Spleen (tissue), 13 donors: ENCODE results near the gene ADGRF3. TPM values are rescaled to one million over a fixed set of nuclear protein-coding genes. Genes with fewer than 3 reads are reported as not detected.
A peak's percentile ranks its signal among the peaks of the same experiment; 100 is the strongest.

ENCODE experiments used
- DNase-seq: peaks from one replicate; pipeline ENCODE4 v3.0.0-alpha.2; 2020
- H3K27ac ChIP-seq, 8 donors: fragments of 200-600 bp; sonication (generic) in 7 of 8; 1 replicate in 4 of 8; 2 replicates in 4 of 8; pipeline versions ENCODE4 v1.5.0 to v1.8.0; 2016 to 2021; ENCODE audit warnings: inconsistent platforms in 4 of 8, mild to moderate bottlenecking in 4 of 8, moderate library complexity in 1 of 8
- H3K27me3 ChIP-seq, 7 donors: fragments of 200-600 bp; sonication (generic) in 6 of 7; replicated peaks in 1 of 7; 1 replicate in 4 of 7; 2 replicates in 3 of 7; pipeline versions ENCODE4 v1.5.0 to v1.8.0; 2016 to 2021; ENCODE audit warnings: inconsistent platforms in 3 of 7, mild to moderate bottlenecking in 1 of 7
- H3K36me3 ChIP-seq, 6 donors: fragments of 200-600 bp; sonication (generic) in 5 of 6; 1 replicate in 4 of 6; 2 replicates in 2 of 6; pipeline versions ENCODE4 v1.5.0 to v1.8.0; 2016 to 2021; ENCODE audit warnings: inconsistent platforms in 2 of 6
- H3K4me1 ChIP-seq, 6 donors: fragments of 200-600 bp; sonication (generic) in 5 of 6; 1 replicate in 3 of 6; 2 replicates in 3 of 6; pipeline versions ENCODE4 v1.5.0 to v1.8.0; 2016 to 2021; ENCODE audit warnings: inconsistent platforms in 3 of 6
- H3K4me3 ChIP-seq, 8 donors: fragments of 200-600 bp; sonication (generic) in 7 of 8; 1 replicate in 4 of 8; 2 replicates in 4 of 8; pipeline versions ENCODE4 v1.5.0 to v1.8.0; 2016 to 2021; ENCODE audit warnings: inconsistent platforms in 4 of 8, mild to moderate bottlenecking in 4 of 8, moderate library complexity in 2 of 8
- H3K9me3 ChIP-seq, 8 donors: fragments of 200-600 bp; sonication (generic) in 7 of 8; 1 replicate in 4 of 8; 2 replicates in 4 of 8; pipeline versions ENCODE4 v1.5.0 to v1.8.0; 2016 to 2021; ENCODE audit warnings: inconsistent platforms in 4 of 8
- POLR2A ChIP-seq, 3 donors: fragments of 450-650 bp; IDR thresholded peaks; one replicate each; pipeline ENCODE4 v1.5.1; 2017; ENCODE audit warnings: antibody characterized with exemption in 3 of 3, mild to moderate bottlenecking in 1 of 3
- POLR2AphosphoS5 ChIP-seq, 3 donors: sonication (generic); formaldehyde crosslinking; IDR thresholded peaks; one replicate each; pipeline ENCODE4 v1.5.1; 2017; ENCODE audit warnings: antibody characterized with exemption in 3 of 3
- WGBS, 5 donors: extraction: QIAGEN DNeasy Blood & Tissue Kit in 3 of 5; methylation state at CpG; one replicate each; pipeline versions ENCODE4 v1.1.5 to v1.1.7; 2013 to 2018; 5-methylcytosine and 5-hydroxymethylcytosine counted together
- intact Hi-C: fragments of 100-400 bp; cut with DNase I; formaldehyde crosslinking; loops from one replicate; pipeline ENCODE4 v1.15.0; 2023; ENCODE audit warnings: low total_unique reads
- long read RNA-seq, 2 donors: transcript quantifications; one replicate each; lab custom pipeline, GENCODE V29; 2026
- polyA plus RNA-seq, 3 donors: library from polyadenylated mRNA; stranded (reverse); fragments of 200-250 nt; gene quantifications; one replicate each; pipeline ENCODE4 v1.2.1, GENCODE V29; 2013
- total RNA-seq, 7 donors: library from RNA; depleted of rRNA in 3 of 7; stranded (reverse); fragments of >200 nt in 3 of 7; fragmentation: NEBNext Ultra II Directional in 4 of 7; extraction: Animal tissue kit (Norgen Biotek cat#: 25700) in 4 of 7; gene quantifications; one replicate each; pipeline versions ENCODE4 v1.1.0 to v1.2.1, GENCODE V29; 2016 to 2021
- TF ChIP-seq, protein P1 (sequence below), 11 experiments: fragments of 200-600 bp in 7 of 11; fragments of 450-650 bp in 4 of 11; sonication (generic) in 4 of 11; IDR thresholded peaks in 8 of 11; conservative IDR thresholded peaks in 3 of 11; 1 replicate in 7 of 11; 2 replicates in 4 of 11; pipeline versions ENCODE4 v1.4.0 to v1.8.0; 2016 to 2021; ENCODE audit warnings: antibody characterized with exemption in 11 of 11, inconsistent platforms in 4 of 11, mild to moderate bottlenecking in 1 of 11
- donor health status: healthy with polysubstance abuse.
- donor health status: DM: no; HTN: no; CAD: no; lungs with moderate emphysema.
- donor health status: DM: no; HTN: no; CAD: no.
- donor health status: Bipolar disorder and iron deficiency.
- donor health status: healthy.
- donor health status: DM: no; HTN: no; CAD: no.
- donor health status: DM: yes; HTN: yes; CAD: no.

ADGRF3 gene
- total RNA-seq = 1 to 10 TPM in 1 of 7 donors, under 1 TPM in 6; 0.51 to 1.1 (median 0.67) TPM
- 1 to 10 TPM in 1 of 3 donors, under 1 TPM in 2; 0.15 to 6.2 (median 0.26) TPM for polyA plus RNA-seq
- long read RNA-seq, donor 1 = 0 reads
- long read RNA-seq, donor 2 = 0 reads

GRCh38 chr2:26346454-26347053 lies at the start of gene ADGRF3:
ADGRF3 (minus strand) TSS chr2:26346789; CDS start chr2:26346234, 555 bp downstream.
- H3K4me1 ChIP-seq = peaks cover 21 to 56% (median 33%) of the 10 kb centered on the region in 6 donors
- intact Hi-C loops = no loop called here
- TF ChIP-seq, protein P1, sequence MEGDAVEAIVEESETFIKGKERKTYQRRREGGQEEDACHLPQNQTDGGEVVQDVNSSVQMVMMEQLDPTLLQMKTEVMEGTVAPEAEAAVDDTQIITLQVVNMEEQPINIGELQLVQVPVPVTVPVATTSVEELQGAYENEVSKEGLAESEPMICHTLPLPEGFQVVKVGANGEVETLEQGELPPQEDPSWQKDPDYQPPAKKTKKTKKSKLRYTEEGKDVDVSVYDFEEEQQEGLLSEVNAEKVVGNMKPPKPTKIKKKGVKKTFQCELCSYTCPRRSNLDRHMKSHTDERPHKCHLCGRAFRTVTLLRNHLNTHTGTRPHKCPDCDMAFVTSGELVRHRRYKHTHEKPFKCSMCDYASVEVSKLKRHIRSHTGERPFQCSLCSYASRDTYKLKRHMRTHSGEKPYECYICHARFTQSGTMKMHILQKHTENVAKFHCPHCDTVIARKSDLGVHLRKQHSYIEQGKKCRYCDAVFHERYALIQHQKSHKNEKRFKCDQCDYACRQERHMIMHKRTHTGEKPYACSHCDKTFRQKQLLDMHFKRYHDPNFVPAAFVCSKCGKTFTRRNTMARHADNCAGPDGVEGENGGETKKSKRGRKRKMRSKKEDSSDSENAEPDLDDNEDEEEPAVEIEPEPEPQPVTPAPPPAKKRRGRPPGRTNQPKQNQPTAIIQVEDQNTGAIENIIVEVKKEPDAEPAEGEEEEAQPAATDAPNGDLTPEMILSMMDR (IDR thresholded peaks at IDR 0.05 in 8 of 11, conservative IDR thresholded peaks at IDR 0.05 in 3 of 11) = no peak
- peak in 2 of 3 donors; percentile 62 to 66 for TF ChIP-seq POLR2AphosphoS5 (IDR thresholded peaks at IDR 0.05)
- no peaks in the 10 kb centered on the region for H3K9me3 ChIP-seq
- peak within 1 kb of the TSS; percentile 89 to 97 (median 95) for H3K27ac ChIP-seq
- 0 to 1% (median 1%) methylated on average over 28 of the region's 28 CpGs for WGBS, 5 donors
- peak within 1 kb of the TSS; percentile 80 to 99 (median 90) for H3K4me3 ChIP-seq
- no peaks in the 10 kb centered on the region for H3K36me3 ChIP-seq
- peak; percentile 88 for DNase-seq
- no peaks in the 10 kb centered on the region for H3K27me3 ChIP-seq

- Histone ChIP-seq H3K4me3 (no peak overlapping the region), H3K4me1 (no peaks in the 10 kb centered on the region), H3K27ac (no peak overlapping the region), H3K36me3 (peaks cover 0 to 59% (median 0%) of the 10 kb centered on the region in 6 donors), H3K27me3 (no peaks in the 10 kb centered on the region), H3K9me3 (no peaks in the 10 kb centered on the region)
- WGBS, 5 donors = 75 to 93% (median 88%) methylated on average over 4 of the region's 4 CpGs
- TF ChIP-seq POLR2A (IDR thresholded peaks at IDR 0.05) (no peak), POLR2AphosphoS5 (IDR thresholded peaks at IDR 0.05) (no peak)
- TF ChIP-seq, protein P1 (IDR thresholded peaks at IDR 0.05 in 8 of 11, conservative IDR thresholded peaks at IDR 0.05 in 3 of 11) = no peak
- intact Hi-C loops = no loop called here
- no peak for DNase-seq
Observed at GRCh38 chr2:26395394-26395793, 48.8 kb upstream of the ADGRF3 start.

GRCh38 chr2:26394694-26395093 lies 48.1 kb upstream of the ADGRF3 start:
- Histone ChIP-seq H3K4me1 (no peaks in the 10 kb centered on the region), H3K36me3 (peaks cover 0 to 66% (median 5%) of the 10 kb centered on the region in 6 donors), H3K27me3 (no peaks in the 10 kb centered on the region), H3K4me3 (no peak overlapping the region), H3K27ac (no peak overlapping the region), H3K9me3 (no peaks in the 10 kb centered on the region)
- intact Hi-C loops = no loop called here
- 91 to 98% (median 97%) methylated on average over 4 of the region's 4 CpGs for WGBS, 5 donors
- no peak for DNase-seq
- TF ChIP-seq POLR2A (IDR thresholded peaks at IDR 0.05) = no peak
- TF ChIP-seq POLR2AphosphoS5 (IDR thresholded peaks at IDR 0.05) = no peak
- TF ChIP-seq, protein P1 (IDR thresholded peaks at IDR 0.05 in 8 of 11, conservative IDR thresholded peaks at IDR 0.05 in 3 of 11) = no peak

GRCh38 chr2:26387189-26387588 lies 40.6 kb upstream of the ADGRF3 start:
- DNase-seq = no peak
- peaks cover 0 to 95% (median 30%) of the 10 kb centered on the region in 6 donors for H3K36me3 ChIP-seq
- H3K4me3 ChIP-seq = no peak overlapping the region
- no peak for TF ChIP-seq POLR2AphosphoS5 (IDR thresholded peaks at IDR 0.05)
- TF ChIP-seq POLR2A (IDR thresholded peaks at IDR 0.05) = no peak
- TF ChIP-seq, protein P1 (IDR thresholded peaks at IDR 0.05 in 8 of 11, conservative IDR thresholded peaks at IDR 0.05 in 3 of 11) = no peak
- WGBS, 5 donors = 96 to 99% (median 97%) methylated on average over 4 of the region's 4 CpGs
- H3K27me3 ChIP-seq = no peaks in the 10 kb centered on the region
- no peaks in the 10 kb centered on the region for H3K9me3 ChIP-seq
- no peak overlapping the region for H3K27ac ChIP-seq
- no peaks in the 10 kb centered on the region for H3K4me1 ChIP-seq
- intact Hi-C loops = no loop called here
